Thymus (tissue), 11 donors: ENCODE measurements around the gene RHOB. TPM values are rescaled to one million over a fixed set of nuclear protein-coding genes. Genes with fewer than 3 reads are reported as not detected.
A peak's percentile ranks its signal among the peaks of the same experiment; 100 is the strongest.
"Not testable (repeated sequence)": the region's sequence is repeated elsewhere in the genome, so short reads cannot be mapped to it uniquely, and the experiment has no call there.

ENCODE experiments used
- DNase-seq, 9 donors: peaks; one replicate each; pipeline ENCODE4 v3.0.0-alpha.2; 2013; ENCODE audit warnings: low spot score in 9 of 9, low read depth in 6 of 9, missing footprints in 1 of 9
- H3K27ac ChIP-seq, 2 donors: one replicate each; pipeline ENCODE4 v1.5.1; 2013; ENCODE audit warnings: control low read depth in 1 of 2, low read depth in 1 of 2, low read length in 1 of 2, mild to moderate bottlenecking in 1 of 2, moderate library complexity in 1 of 2
- H3K27me3 ChIP-seq, 2 donors: one replicate each; pipeline ENCODE4 v1.5.1; 2013; ENCODE audit warnings: low read length in 1 of 2; ENCODE audit not compliant: control insufficient read depth in 2 of 2, insufficient read depth in 1 of 2
- H3K36me3 ChIP-seq, 2 donors: one replicate each; pipeline ENCODE4 v1.5.1; 2013; ENCODE audit warnings: low read length in 1 of 2, mild to moderate bottlenecking in 1 of 2, moderate library complexity in 1 of 2; ENCODE audit not compliant: control insufficient read depth in 2 of 2, insufficient read depth in 2 of 2
- H3K4me1 ChIP-seq, 2 donors: one replicate each; pipeline ENCODE4 v1.5.1; 2013; ENCODE audit warnings: low read length in 2 of 2; ENCODE audit not compliant: control insufficient read depth in 2 of 2, insufficient read depth in 2 of 2
- H3K4me3 ChIP-seq, 2 donors: one replicate each; pipeline ENCODE4 v1.5.1; 2013; ENCODE audit warnings: low read length in 2 of 2, control low read depth in 1 of 2, mild to moderate bottlenecking in 1 of 2
- H3K9me3 ChIP-seq, 2 donors: one replicate each; pipeline ENCODE4 v1.5.1; 2013; ENCODE audit warnings: low read length in 1 of 2, mild to moderate bottlenecking in 1 of 2; ENCODE audit not compliant: control insufficient read depth in 2 of 2, insufficient read depth in 1 of 2
- WGBS: extraction: QIAGEN DNeasy Blood & Tissue Kit; methylation state at CpG from one replicate; pipeline ENCODE4 v1.1.7; 2013; 5-methylcytosine and 5-hydroxymethylcytosine counted together
- polyA plus RNA-seq: library from polyadenylated mRNA; stranded (reverse); fragments of 200-250 nt; gene quantifications from one replicate; pipeline ENCODE4 v1.2.3, GENCODE V29; 2013
- total RNA-seq: library from RNA; stranded (reverse); fragments of 120-200 nt; gene quantifications from one replicate; pipeline ENCODE4 v1.2.4, GENCODE V29; 2013
- donor health status: healthy.

RHOB gene
- total and polyA plus RNA-seq, 2 donors = 59.0 to 281 TPM

- H3K4me1 ChIP-seq = no peaks in the 10 kb centered on the region
- peaks cover 0 to 2% of the 10 kb centered on the region in 2 donors for H3K9me3 ChIP-seq
- no peaks in the 10 kb centered on the region for H3K27me3 ChIP-seq
- H3K27ac ChIP-seq = no peak overlapping the region
- WGBS = 95% methylated on average over 2 of the region's 2 CpGs
- no peaks in the 10 kb centered on the region for H3K36me3 ChIP-seq
- H3K4me3 ChIP-seq = no peak overlapping the region
- DNase-seq = no peak
Measured at GRCh38 chr2:20404950-20405349, 41.9 kb upstream of the RHOB start.

- Histone ChIP-seq H3K27ac (no peak overlapping the region), H3K4me1 (no peaks in the 10 kb centered on the region), H3K9me3 (peaks cover 0 to 6% of the 10 kb centered on the region in 2 donors), H3K27me3 (no peaks in the 10 kb centered on the region), H3K36me3 (no peaks in the 10 kb centered on the region), H3K4me3 (no peak overlapping the region)
- DNase-seq = no peak
Measured at GRCh38 chr2:20409039-20409438, 37.8 kb upstream of the RHOB start.

GRCh38 chr2:20410556-20411277 lies 36.2 kb upstream of the RHOB start:
- no peak overlapping the region for H3K27ac ChIP-seq
- H3K4me3 ChIP-seq = no peak overlapping the region
- H3K9me3 ChIP-seq = peaks cover 0 to 6% of the 10 kb centered on the region in 2 donors
- WGBS = 90% methylated on average over 5 of the region's 5 CpGs
- no peaks in the 10 kb centered on the region for H3K4me1 ChIP-seq
- no peaks in the 10 kb centered on the region for H3K27me3 ChIP-seq
- H3K36me3 ChIP-seq = no peaks in the 10 kb centered on the region
- no peak for DNase-seq

GRCh38 chr2:20411361-20411894 lies 35.4 kb upstream of the RHOB start:
- H3K4me1 ChIP-seq = no peaks in the 10 kb centered on the region
- H3K9me3 ChIP-seq = peaks cover 0 to 6% of the 10 kb centered on the region in 2 donors
- H3K27me3 ChIP-seq = no peaks in the 10 kb centered on the region
- H3K36me3 ChIP-seq = no peaks in the 10 kb centered on the region
- H3K27ac ChIP-seq = no peak overlapping the region
- DNase-seq = peak in 8 of 9 donors; percentile 15 to 62 (median 38)
- 39% methylated on average over 3 of the region's 3 CpGs for WGBS
- no peak overlapping the region for H3K4me3 ChIP-seq

- no peaks in the 10 kb centered on the region for H3K4me1 ChIP-seq
- H3K36me3 ChIP-seq = no peaks in the 10 kb centered on the region
- no peak overlapping the region for H3K27ac ChIP-seq
- H3K4me3 ChIP-seq = no peak overlapping the region
- H3K27me3 ChIP-seq = no peaks in the 10 kb centered on the region
- H3K9me3 ChIP-seq = peaks cover 0 to 6% of the 10 kb centered on the region in 2 donors
- WGBS = 95% methylated on average over 3 of the region's 3 CpGs
- DNase-seq = no peak
Measured at GRCh38 chr2:20414806-20415205, 32.1 kb upstream of the RHOB start.

- Histone ChIP-seq H3K27ac (no peak overlapping the region), H3K9me3 (no peaks in the 10 kb centered on the region), H3K4me3 (no peak overlapping the region), H3K36me3 (no peaks in the 10 kb centered on the region), H3K27me3 (no peaks in the 10 kb centered on the region), H3K4me1 (no peaks in the 10 kb centered on the region)
- DNase-seq = no peak
- WGBS = 60% methylated on average over 2 of the region's 2 CpGs
Measured at GRCh38 chr2:20415511-20415918, 31.4 kb upstream of the RHOB start.

- H3K27ac ChIP-seq = no peak overlapping the region
- H3K9me3 ChIP-seq = no peaks in the 10 kb centered on the region
- H3K36me3 ChIP-seq = no peaks in the 10 kb centered on the region
- no peaks in the 10 kb centered on the region for H3K4me1 ChIP-seq
- DNase-seq = no peak
- WGBS = 11% methylated on average over 1 of the region's 1 CpG
- H3K27me3 ChIP-seq = no peaks in the 10 kb centered on the region
- no peak overlapping the region for H3K4me3 ChIP-seq
Measured at GRCh38 chr2:20416723-20417122, 30.2 kb upstream of the RHOB start.

GRCh38 chr2:20417230-20417821 lies 29.5 kb upstream of the RHOB start:
- 87% methylated on average over 5 of the region's 5 CpGs for WGBS
- not testable (repeated sequence) for H3K36me3 ChIP-seq, H3K4me1 ChIP-seq, H3K9me3 ChIP-seq, H3K27ac ChIP-seq, DNase-seq, H3K4me3 ChIP-seq, H3K27me3 ChIP-seq

GRCh38 chr2:20418519-20418918 lies 28.4 kb upstream of the RHOB start:
- H3K36me3 ChIP-seq = no peaks in the 10 kb centered on the region
- no peaks in the 10 kb centered on the region for H3K4me1 ChIP-seq
- 96% methylated on average over 3 of the region's 3 CpGs for WGBS
- H3K4me3 ChIP-seq = no peak overlapping the region
- H3K27me3 ChIP-seq = no peaks in the 10 kb centered on the region
- H3K9me3 ChIP-seq = no peaks in the 10 kb centered on the region
- H3K27ac ChIP-seq = no peak overlapping the region
- DNase-seq = no peak
